SK-N-SH treated with all-trans-retinoic acid at 6 μM for 48 hours (cell line): ENCODE results near the gene TSPYL6.

Experiments used
- ESRRG ChIP-seq: fragments of 250-450 bp; sonication (Bioruptor Pico); IDR thresholded peaks from 2 replicates; pipeline ENCODE4 v1.6.1; 2021; ENCODE audit warnings: mild to moderate bottlenecking
- TF ChIP-seq, protein P1 (sequence below): fragments of 250-450 bp; sonication (Bioruptor Pico); IDR thresholded peaks from 2 replicates; pipeline ENCODE4 v1.8.0; 2020; ENCODE audit warnings: mild to moderate bottlenecking, moderate library complexity, borderline replicate concordance

DNA sequence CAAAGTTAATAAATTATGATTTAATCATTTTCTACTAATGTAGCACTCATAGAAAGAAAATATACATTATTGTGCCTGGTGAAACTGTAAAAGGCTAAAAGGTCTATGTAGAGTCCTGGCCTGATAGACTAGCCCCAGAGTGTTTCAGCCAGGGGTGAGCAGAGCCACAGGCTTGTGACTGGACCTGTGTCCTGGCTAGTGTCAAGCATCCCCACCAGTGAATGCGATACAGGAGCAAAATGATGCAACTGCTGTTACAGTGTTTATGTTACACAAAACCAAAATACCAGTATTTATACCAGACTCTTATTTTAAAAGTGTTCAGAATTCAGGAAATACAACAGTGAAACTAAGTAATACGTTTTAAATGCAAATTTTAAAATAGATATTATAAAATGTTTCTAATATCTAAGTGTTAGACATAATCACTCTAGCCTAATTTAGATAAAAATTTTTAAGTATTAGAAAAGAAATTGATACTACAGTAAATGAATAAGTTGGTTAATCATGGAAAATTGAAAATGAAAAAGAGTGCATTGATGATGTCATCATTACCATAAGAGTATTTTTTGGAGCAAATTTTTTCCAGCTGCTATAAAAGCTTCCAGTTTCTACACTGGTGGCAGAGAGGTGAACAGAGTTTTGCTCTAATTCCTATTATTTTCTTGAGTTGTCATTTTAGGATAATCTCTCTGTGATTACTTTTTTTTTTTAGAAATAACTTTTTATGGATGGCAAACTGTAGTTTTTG is 6.2 kb upstream of the TSPYL6 start:
- TF ChIP-seq ESRRG (CRISPR knock-in tag), result no peak
- TF ChIP-seq, protein P1, sequence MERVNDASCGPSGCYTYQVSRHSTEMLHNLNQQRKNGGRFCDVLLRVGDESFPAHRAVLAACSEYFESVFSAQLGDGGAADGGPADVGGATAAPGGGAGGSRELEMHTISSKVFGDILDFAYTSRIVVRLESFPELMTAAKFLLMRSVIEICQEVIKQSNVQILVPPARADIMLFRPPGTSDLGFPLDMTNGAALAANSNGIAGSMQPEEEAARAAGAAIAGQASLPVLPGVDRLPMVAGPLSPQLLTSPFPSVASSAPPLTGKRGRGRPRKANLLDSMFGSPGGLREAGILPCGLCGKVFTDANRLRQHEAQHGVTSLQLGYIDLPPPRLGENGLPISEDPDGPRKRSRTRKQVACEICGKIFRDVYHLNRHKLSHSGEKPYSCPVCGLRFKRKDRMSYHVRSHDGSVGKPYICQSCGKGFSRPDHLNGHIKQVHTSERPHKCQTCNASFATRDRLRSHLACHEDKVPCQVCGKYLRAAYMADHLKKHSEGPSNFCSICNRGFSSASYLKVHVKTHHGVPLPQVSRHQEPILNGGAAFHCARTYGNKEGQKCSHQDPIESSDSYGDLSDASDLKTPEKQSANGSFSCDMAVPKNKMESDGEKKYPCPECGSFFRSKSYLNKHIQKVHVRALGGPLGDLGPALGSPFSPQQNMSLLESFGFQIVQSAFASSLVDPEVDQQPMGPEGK (CRISPR knock-in tag), result no peak
